Neural cell (in vitro differentiated cells): ENCODE results near the gene ASIP.

Source experiments
- EZH2 ChIP-seq: fragments of 200-600, 300-800 bp; shearing (Covaris generic), sonication (generic); IDR thresholded peaks from 2 replicates; pipeline ENCODE4 v1.6.1; 2014; ENCODE audit warnings: antibody characterized with exemption, low read length, borderline replicate concordance, mild to moderate bottlenecking; ENCODE audit not compliant: insufficient read depth, poor library complexity, severe bottlenecking
- MXI1 ChIP-seq: fragments of 450-650 bp; conservative IDR thresholded peaks from 2 replicates; pipeline ENCODE4 v1.6.1; 2014; ENCODE audit warnings: antibody characterized with exemption, mild to moderate bottlenecking; ENCODE audit not compliant: poor library complexity, severe bottlenecking
- RAD21 ChIP-seq: fragments of 450-650 bp; conservative IDR thresholded peaks from 2 replicates; pipeline ENCODE4 v1.6.1; 2014; ENCODE audit warnings: antibody characterized with exemption, mild to moderate bottlenecking, moderate library complexity
- TF ChIP-seq, protein P1 (sequence below): fragments of 450-650 bp; IDR thresholded peaks from 2 replicates; pipeline ENCODE4 v1.5.1; 2014; ENCODE audit warnings: antibody characterized with exemption, mild to moderate bottlenecking, moderate library complexity; ENCODE audit not compliant: poor library complexity, severe bottlenecking

DNA sequence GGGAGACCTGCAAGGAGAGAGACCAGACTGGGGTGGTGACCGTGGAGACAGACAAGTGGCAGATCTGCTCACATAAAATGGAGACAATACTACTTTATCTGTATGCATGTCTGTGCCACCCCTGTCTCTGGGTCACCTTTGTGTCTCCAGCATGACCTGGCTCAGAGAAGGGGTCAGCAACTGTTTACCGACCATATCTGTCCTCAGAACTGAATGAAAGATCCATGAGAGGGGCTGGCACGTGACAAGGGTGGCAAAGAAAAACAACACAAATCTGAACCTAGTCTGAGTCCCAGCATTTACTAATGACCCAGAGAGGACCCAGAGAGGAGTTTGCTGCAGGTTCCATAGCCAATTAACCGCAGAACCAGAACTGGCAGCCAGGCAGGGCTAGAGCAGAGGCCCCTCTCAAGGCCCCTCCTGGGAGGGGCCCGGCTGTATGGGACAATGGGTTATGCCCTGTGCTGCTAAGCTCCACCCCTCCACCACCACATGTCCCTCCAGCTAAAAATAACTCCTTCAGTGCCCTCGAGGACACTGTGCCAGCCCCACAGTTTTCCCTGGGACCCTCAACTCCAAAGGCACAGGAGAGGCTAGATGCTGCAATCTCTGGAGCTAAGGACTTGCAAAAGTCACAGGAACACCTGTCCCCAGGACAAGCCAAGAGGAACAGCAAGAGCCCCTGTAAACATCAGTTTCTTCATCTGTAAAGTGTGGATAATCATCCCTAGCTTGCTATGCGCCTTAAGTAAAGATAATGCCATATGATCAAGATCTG is 59.8 kb downstream of the ASIP start:
- TF ChIP-seq, protein P1, sequence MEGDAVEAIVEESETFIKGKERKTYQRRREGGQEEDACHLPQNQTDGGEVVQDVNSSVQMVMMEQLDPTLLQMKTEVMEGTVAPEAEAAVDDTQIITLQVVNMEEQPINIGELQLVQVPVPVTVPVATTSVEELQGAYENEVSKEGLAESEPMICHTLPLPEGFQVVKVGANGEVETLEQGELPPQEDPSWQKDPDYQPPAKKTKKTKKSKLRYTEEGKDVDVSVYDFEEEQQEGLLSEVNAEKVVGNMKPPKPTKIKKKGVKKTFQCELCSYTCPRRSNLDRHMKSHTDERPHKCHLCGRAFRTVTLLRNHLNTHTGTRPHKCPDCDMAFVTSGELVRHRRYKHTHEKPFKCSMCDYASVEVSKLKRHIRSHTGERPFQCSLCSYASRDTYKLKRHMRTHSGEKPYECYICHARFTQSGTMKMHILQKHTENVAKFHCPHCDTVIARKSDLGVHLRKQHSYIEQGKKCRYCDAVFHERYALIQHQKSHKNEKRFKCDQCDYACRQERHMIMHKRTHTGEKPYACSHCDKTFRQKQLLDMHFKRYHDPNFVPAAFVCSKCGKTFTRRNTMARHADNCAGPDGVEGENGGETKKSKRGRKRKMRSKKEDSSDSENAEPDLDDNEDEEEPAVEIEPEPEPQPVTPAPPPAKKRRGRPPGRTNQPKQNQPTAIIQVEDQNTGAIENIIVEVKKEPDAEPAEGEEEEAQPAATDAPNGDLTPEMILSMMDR, result no peak
- TF ChIP-seq MXI1 (no peak), RAD21 (no peak), EZH2 (no peak)
